Fibroblast of upper back skin (primary cell): ENCODE data around the gene POC1A.

Experiments
- DNase-seq: peaks from one replicate; pipeline ENCODE4 v3.0.0-alpha.2; 2013

POC1A gene

GRCh38 chr3:52154135-52155094 lies at the start of gene POC1A:
Gene POC1A (minus strand): TSS chr3:52154423. CDS start chr3:52154372, 51 bp downstream.
- peak; percentile 99 for DNase-seq

- no peak for DNase-seq
These were observed 49.5 kb upstream of the POC1A start for GRCh38 chr3:52203701-52204100.

GRCh38 chr3:52202384-52203077 lies 48.3 kb upstream of the POC1A start:
- no peak for DNase-seq

- no peak for DNase-seq
These were observed 46.9 kb upstream of the POC1A start for GRCh38 chr3:52200981-52201679.

GRCh38 chr3:52198643-52199608 lies 44.7 kb upstream of the POC1A start:
- DNase-seq, result no peak

GRCh38 chr3:52197842-52198625 lies 43.8 kb upstream of the POC1A start, which contains the start of gene ALAS1:
Gene ALAS1 (plus strand): TSS chr3:52198160. CDS start chr3:52199242, 1,082 bp downstream.
- DNase-seq, result peak; percentile 89

GRCh38 chr3:52197499-52197841 lies 43.2 kb upstream of the POC1A start:
- DNase-seq, result no peak

GRCh38 chr3:52196977-52197376 lies 42.8 kb upstream of the POC1A start:
- DNase-seq, result no peak

- DNase-seq, result peak; percentile 47
These were observed 41.7 kb upstream of the POC1A start for GRCh38 chr3:52195823-52196331.

- DNase-seq, result no peak
These were observed 41.0 kb upstream of the POC1A start for GRCh38 chr3:52195291-52195597.

GRCh38 chr3:52194485-52195290 lies 40.5 kb upstream of the POC1A start:
- DNase-seq, result no peak

GRCh38 chr3:52193065-52193464 lies 38.8 kb upstream of the POC1A start:
- no peak for DNase-seq

- no peak for DNase-seq
These were observed 37.4 kb upstream of the POC1A start for GRCh38 chr3:52191663-52192062.

- peak; percentile 61 for DNase-seq
These were observed 36.3 kb upstream of the POC1A start for GRCh38 chr3:52190294-52191074.

GRCh38 chr3:52188556-52188955 lies 34.3 kb upstream of the POC1A start:
- DNase-seq, result no peak

GRCh38 chr3:52186729-52187128 lies 32.5 kb upstream of the POC1A start:
- DNase-seq, result no peak

- no peak for DNase-seq
These were observed 31.6 kb upstream of the POC1A start for GRCh38 chr3:52185837-52186236.

- DNase-seq, result no peak
These were observed 31.1 kb upstream of the POC1A start for GRCh38 chr3:52185311-52185710.

- no peak for DNase-seq
These were observed 30.5 kb upstream of the POC1A start for GRCh38 chr3:52184690-52185089.
